ENCODE results near the gene TSPEAR.
A peak's percentile ranks its signal among the peaks of the same experiment; 100 is the strongest.

TSPEAR gene

DNA sequence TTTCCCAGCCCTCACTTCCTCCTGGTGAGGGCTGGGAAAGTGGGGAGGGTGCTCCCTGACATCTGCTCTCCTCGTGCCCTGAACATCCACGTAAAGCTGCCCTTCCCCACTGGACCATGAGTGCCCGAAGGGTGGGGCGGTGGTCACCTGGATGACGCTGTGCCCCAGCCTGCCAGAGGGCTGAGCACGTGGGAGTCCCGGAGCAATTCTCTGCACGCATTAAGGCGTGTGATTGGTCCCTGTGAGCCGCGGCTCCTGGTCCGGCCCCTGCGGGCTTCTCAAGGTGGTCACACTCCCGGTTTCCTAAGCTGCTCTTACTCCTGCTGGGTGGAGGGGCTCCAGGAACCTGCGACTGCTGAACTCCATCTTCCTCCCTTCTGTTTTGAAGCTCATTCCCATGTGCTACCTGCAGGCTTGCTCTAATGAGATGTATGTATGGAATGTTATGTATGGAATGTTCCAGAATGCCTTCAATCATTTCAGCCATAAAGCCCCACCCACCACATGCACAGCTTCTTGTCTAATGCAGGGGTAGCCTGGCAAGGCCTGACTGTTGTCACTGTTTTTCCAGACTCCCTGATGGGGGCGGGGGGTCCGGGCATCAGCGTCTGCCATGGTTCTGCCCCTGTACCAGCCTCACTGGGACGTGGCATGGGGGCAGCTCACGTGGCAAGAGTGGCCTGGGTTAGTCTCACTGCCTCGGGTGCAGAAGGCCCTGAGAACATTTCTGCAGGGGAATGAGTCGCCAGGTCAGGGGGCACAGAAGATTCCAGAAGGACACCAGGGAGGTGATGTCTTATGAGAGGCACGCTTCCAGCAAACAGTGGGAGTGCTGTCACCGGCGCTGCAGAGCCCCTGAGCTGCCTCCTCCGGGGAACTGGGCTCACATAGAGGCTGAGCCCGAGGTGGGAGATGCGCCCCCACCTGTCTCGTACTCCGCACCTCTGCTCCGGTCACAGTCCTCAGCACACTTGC is 190.8 kb downstream of the TSPEAR start:
- DNase-seq (ENCODE audit: low read depth in 4 of 4, low spot score in 1 of 4): no peak

DNA sequence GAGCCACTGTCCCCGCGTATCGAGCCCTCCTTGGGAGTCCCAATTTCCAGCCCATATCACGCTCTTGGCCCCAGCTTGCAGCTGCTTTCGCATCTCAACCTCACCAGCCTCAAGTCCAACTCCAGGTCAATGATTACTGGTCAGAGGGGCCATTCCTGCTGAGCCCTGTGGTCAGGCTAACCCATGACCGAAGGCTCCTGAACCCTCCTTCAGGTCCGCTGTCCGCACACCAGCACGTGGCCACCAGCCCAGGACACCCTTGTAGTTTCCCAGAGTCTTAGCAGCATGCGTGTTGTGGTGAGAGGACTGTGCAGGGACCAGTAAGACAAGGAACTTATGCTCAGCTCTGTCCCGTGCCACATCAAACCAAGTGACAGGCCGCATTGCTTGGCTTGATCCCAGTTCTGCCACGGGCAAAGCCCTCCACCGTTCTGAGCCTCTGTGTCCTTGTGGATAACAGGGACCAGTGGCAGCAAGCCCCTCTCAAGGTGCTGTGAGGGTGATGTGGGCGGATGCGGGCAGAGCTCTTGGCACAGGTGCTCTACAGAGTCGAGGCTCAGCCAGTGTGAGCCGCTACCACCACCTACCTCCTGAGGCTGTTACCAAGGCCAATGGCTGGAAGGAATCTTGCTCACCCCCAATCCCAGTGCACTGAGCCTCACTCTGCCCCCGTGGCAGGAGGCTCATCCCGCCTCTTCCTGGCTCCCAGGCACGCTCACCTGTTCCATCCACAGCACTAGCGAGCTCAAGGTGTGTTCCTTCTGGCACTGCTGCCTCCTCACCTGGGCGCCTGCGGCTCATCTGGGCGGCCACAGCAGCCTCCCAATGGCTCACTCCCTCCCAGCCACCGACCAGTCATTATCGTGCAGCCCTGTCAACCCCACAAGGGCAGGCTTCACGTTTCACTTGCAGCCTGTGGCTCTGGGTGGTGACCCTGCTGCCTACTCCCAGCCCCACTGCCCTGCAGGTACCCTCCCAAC is 191.7 kb downstream of the TSPEAR start:
- DNase-seq (ENCODE audit: low read depth in 4 of 4, low spot score in 1 of 4): no peak

- DNase-seq (ENCODE audit: low read depth in 4 of 4, low spot score in 1 of 4): no peak
Observed at GRCh38 chr21:44518686-44519085, 192.7 kb downstream of the TSPEAR start.

DNA sequence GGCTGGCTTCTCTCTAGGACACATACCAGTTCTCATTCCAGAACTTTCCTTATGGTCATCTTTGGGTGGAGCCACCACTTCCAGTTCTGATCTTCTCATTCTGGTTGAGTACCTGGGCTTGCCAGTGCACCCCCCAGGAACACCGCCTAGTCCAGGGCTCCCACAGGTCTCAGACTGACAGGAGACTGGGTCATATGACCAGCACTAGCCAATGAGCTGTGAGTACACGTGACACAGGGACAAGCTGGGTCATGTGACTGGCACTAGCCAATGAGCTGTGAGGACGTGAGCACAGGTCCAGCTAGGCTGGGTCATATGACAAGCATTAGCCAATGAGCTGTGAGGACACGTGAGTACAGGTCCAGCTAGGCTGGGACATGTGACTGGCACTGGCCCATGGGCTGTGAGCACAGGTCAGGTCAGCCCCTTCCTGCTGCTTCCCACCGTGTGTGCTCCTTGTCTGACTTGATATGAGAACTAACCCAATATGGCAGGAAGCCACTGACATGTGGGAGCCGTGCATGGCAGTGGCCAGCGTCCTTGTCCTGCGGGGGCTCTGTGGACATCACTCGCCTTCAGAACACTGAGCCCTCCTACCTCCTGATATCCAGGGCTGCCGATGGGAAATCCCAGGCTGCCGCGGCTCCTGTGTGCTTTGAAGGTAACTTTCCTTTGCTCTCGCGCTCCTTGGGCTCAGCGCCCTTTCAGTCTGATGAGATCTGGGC is 194.0 kb downstream of the TSPEAR start:
- DNase-seq (ENCODE audit: low read depth in 4 of 4, low spot score in 1 of 4): no peak

DNA sequence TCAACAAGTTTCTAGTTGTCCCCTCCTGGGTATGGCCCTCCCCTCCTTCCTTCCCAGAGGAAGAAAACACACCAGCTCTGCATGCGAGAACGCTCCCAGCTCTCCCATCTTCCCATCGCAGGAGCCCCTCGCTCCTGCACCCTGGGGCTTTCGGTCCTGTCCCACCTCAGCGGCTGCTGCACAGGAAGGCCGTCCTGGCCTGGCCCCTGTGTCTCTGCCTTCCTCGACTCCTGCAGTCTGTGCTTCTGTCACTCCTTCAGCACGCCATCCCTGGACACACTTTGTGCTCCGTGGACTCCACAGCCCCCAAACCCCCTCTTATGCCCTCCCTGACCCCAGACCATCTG is 194.6 kb downstream of the TSPEAR start:
- DNase-seq (ENCODE audit: low read depth in 4 of 4, low spot score in 1 of 4): no peak

GRCh38 chr21:44516342-44516741 is 195.0 kb downstream of the TSPEAR start:
- DNase-seq (ENCODE audit: low read depth in 4 of 4, low spot score in 1 of 4): no peak

DNA sequence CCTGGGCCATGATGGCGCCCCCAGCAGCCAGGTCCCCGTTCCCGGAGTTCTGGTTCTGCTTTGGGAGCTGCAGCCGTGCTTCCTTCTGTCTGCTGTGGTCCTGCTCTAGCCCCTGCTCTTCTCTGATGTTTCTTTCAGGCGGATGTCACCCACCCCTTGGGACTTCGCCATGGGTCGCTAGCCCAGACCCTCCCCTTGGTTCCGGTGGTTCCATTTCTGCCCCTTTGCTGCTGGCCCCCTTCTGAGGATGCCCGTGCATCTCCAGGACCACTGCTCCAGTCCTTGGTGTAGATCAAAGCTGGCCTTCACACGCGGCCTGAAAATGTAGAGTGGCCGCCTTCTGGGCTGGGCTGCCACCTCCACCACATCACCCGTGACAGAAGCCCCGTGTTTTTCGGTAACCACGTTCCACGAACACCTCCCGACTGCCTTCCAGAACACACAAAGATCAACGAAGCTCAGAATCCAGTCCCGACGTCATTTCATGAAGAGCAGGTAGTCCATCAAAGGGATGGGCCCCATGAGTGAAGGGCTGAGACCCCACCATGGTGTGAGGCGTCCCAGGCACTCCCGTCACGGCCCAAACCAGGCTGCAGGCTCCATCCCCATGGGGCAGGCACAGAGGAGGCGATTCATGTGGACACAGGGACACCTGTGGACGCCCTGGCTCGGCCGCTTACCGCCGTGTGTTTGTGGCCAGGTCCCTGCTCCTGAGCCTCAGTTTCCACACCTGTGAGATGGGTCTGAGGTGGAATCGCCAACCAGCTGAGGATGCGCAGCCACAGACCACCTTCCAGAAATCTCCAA is 195.8 kb downstream of the TSPEAR start:
- DNase-seq (ENCODE audit: low read depth in 4 of 4, low spot score in 1 of 4): no peak

DNA sequence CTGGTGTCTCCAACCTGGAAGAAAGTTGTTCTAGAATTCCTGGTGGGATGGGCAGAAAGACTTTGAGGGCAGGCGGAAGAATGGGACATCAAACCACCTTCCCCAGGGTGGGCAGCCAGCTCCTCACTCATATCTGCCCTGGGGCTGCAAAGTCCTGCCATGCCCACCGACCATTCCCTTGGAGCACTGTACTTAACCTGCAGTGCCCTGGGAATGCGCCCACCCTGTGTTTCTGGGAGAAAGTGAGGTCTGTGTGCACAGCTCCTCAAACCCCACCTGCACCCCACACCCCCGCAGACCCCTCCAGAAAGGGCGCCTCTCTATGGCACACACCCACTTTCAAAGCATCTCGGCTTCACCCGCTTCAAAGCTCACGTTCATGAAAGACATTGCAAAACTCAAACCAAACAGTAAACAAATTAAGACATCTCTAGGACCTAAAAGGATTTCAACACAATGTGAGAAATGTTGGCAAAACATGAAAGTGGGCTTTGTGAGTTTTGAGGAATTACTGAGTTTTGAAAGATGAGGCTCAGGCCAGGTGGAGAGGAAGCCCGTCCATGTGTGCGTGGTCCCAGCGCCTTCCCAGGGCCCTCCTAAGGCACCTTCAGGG is 196.5 kb downstream of the TSPEAR start:
- no peak for DNase-seq (ENCODE audit: low read depth in 4 of 4, low spot score in 1 of 4)

DNA sequence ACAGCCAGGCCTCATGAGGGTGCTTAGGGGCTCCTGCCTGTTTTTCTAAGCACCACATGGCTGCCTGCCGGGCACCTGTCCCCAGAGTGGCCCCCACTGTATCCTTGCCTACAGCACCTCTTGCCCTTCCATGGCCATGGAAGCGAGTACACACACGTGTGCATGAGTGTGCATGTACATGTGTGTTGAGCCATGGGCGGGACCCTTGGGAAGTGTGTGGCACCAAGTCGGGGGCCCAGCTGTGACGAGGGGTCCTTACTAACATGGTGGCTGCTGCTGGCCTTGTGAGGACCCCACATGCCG is 197.2 kb downstream of the TSPEAR start:
- no peak for DNase-seq (ENCODE audit: low read depth in 4 of 4, low spot score in 1 of 4)

- no peak for DNase-seq (ENCODE audit: low read depth in 4 of 4, low spot score in 1 of 4)
Observed at GRCh38 chr21:44513389-44514217, 197.8 kb downstream of the TSPEAR start.

GRCh38 chr21:44512496-44513388 is 198.6 kb downstream of the TSPEAR start:
- no peak for DNase-seq (ENCODE audit: low read depth in 4 of 4, low spot score in 1 of 4)

- no peak for DNase-seq (ENCODE audit: low read depth in 4 of 4, low spot score in 1 of 4)
Observed at GRCh38 chr21:44511938-44512275, 199.5 kb downstream of the TSPEAR start.

GRCh38 chr21:44511219-44511937 is 200.0 kb downstream of the TSPEAR start:
- no peak for DNase-seq (ENCODE audit: low read depth in 4 of 4, low spot score in 1 of 4)

- DNase-seq (ENCODE audit: low read depth in 4 of 4, low spot score in 1 of 4): peak; percentile 60 to 69 (median 67)
Observed at GRCh38 chr21:44510508-44511218, 200.7 kb downstream of the TSPEAR start.

GRCh38 chr21:44510109-44510507 is 201.3 kb downstream of the TSPEAR start:
- DNase-seq (ENCODE audit: low read depth in 4 of 4, low spot score in 1 of 4): no peak

GRCh38 chr21:44509539-44509938 is 201.8 kb downstream of the TSPEAR start:
- no peak for DNase-seq (ENCODE audit: low read depth in 4 of 4, low spot score in 1 of 4)
